Peyer's patch (tissue), 4 donors: ENCODE data around the gene DGKI.

ENCODE experiments used
- POLR2A ChIP-seq, 2 donors: fragments of 450-650 bp; IDR thresholded peaks; one replicate each; pipeline ENCODE4 v1.5.1; 2017; ENCODE audit warnings: antibody characterized with exemption in 2 of 2, mild to moderate bottlenecking in 2 of 2, moderate library complexity in 2 of 2
- TF ChIP-seq, protein P1 (sequence below), 6 experiments: fragments of 450-650 bp in 4 of 6; fragments of 200-600 bp in 2 of 6; sonication (generic) in 1 of 6; IDR thresholded peaks; one replicate each; pipeline ENCODE4 v1.5.1; 2017 to 2019; ENCODE audit warnings: antibody characterized with exemption in 6 of 6, mild to moderate bottlenecking in 3 of 6, moderate library complexity in 1 of 6

DNA sequence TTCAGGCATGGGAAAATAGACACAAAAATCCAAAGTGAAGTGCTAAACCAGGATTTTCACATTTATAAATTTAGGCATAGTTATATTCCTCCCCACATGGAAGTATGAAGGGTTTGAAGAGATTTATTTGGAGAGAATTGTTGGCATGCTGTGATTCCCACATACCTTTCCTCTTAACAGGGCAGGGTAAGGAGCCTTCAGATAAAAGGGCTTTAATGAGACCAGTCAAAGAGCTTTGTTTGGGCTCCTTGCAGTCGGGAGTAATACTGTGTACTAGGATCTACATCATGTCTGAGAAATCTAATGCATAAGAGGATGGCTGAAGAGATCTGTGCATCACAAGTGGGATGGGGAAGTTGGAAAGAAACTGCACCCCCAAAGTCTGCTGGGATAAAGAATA, 362.4 kb downstream of the DGKI start:
- TF ChIP-seq, protein P1, sequence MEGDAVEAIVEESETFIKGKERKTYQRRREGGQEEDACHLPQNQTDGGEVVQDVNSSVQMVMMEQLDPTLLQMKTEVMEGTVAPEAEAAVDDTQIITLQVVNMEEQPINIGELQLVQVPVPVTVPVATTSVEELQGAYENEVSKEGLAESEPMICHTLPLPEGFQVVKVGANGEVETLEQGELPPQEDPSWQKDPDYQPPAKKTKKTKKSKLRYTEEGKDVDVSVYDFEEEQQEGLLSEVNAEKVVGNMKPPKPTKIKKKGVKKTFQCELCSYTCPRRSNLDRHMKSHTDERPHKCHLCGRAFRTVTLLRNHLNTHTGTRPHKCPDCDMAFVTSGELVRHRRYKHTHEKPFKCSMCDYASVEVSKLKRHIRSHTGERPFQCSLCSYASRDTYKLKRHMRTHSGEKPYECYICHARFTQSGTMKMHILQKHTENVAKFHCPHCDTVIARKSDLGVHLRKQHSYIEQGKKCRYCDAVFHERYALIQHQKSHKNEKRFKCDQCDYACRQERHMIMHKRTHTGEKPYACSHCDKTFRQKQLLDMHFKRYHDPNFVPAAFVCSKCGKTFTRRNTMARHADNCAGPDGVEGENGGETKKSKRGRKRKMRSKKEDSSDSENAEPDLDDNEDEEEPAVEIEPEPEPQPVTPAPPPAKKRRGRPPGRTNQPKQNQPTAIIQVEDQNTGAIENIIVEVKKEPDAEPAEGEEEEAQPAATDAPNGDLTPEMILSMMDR (IDR thresholded peaks at IDR 0.05): no peak
- TF ChIP-seq POLR2A (IDR thresholded peaks at IDR 0.05): no peak
